GM12865 (cell line): ENCODE data around the gene TMEM179.

ENCODE experiments used
- DNase-seq: peaks from one replicate; pipeline ENCODE4 v3.0.0; 2010; ENCODE audit warnings: low read depth
- H3K4me3 ChIP-seq: 2 replicates; pipeline ENCODE4 v1.5.1; 2011; ENCODE audit warnings: mild to moderate bottlenecking, low read depth, low read length, control low read depth
- CTCF ChIP-seq: IDR thresholded peaks from 2 replicates; pipeline ENCODE4 v1.5.1; 2011; ENCODE audit warnings: low read length, control low read depth, low read depth, inconsistent platforms; ENCODE audit not compliant: insufficient read depth; ENCODE audit errors: missing control alignments

The TMEM179 gene

GRCh38 chr14:104587641-104588040 lies 16.9 kb downstream of the TMEM179 start:
- TF ChIP-seq CTCF, result no peak
- no peak for DNase-seq
- H3K4me3 ChIP-seq, result no peak overlapping the region

GRCh38 chr14:104586832-104587620 lies 17.5 kb downstream of the TMEM179 start:
- DNase-seq, result no peak
- no peak for TF ChIP-seq CTCF
- no peak overlapping the region for H3K4me3 ChIP-seq

- H3K4me3 ChIP-seq, result no peak overlapping the region
- TF ChIP-seq CTCF, result no peak
- no peak for DNase-seq
These were observed 18.4 kb downstream of the TMEM179 start for GRCh38 chr14:104585966-104586697.

- no peak for TF ChIP-seq CTCF
- DNase-seq, result no peak
These were observed 20.0 kb downstream of the TMEM179 start for GRCh38 chr14:104584557-104584956.

GRCh38 chr14:104583424-104584306 lies 20.9 kb downstream of the TMEM179 start:
- TF ChIP-seq CTCF, result no peak
- no peak overlapping the region for H3K4me3 ChIP-seq
- DNase-seq, result no peak

More at GRCh38 chr14:104584557-104584956, 20.0 kb downstream of the TMEM179 start:
- no peak overlapping the region for H3K4me3 ChIP-seq

GRCh38 chr14:104582662-104583061 lies 21.9 kb downstream of the TMEM179 start:
- TF ChIP-seq CTCF, result no peak
- no peak overlapping the region for H3K4me3 ChIP-seq
- no peak for DNase-seq
